ENCODE measurements around the gene KCNJ2.

GRCh38 chr17:70134042-70134441 lies 35.3 kb upstream of the KCNJ2 start:
- TF ChIP-seq, protein P1, sequence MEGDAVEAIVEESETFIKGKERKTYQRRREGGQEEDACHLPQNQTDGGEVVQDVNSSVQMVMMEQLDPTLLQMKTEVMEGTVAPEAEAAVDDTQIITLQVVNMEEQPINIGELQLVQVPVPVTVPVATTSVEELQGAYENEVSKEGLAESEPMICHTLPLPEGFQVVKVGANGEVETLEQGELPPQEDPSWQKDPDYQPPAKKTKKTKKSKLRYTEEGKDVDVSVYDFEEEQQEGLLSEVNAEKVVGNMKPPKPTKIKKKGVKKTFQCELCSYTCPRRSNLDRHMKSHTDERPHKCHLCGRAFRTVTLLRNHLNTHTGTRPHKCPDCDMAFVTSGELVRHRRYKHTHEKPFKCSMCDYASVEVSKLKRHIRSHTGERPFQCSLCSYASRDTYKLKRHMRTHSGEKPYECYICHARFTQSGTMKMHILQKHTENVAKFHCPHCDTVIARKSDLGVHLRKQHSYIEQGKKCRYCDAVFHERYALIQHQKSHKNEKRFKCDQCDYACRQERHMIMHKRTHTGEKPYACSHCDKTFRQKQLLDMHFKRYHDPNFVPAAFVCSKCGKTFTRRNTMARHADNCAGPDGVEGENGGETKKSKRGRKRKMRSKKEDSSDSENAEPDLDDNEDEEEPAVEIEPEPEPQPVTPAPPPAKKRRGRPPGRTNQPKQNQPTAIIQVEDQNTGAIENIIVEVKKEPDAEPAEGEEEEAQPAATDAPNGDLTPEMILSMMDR (conservative IDR thresholded peaks at IDR 0.05 in 1 of 2, IDR thresholded peaks at IDR 0.05 in 1 of 2; ENCODE audit: extremely low read depth in 1 of 2, insufficient read depth in 1 of 2, low read depth in 1 of 2, low read length in 2 of 2), result no peak
- no peak for TF ChIP-seq EZH2 (IDR thresholded peaks at IDR 0.05; ENCODE audit: borderline replicate concordance, low read length)
